RWPE2 (cell line): ENCODE results near the gene KRTAP29-1.
"Not testable (repeated sequence)": the region's sequence is repeated elsewhere in the genome, so short reads cannot be mapped to it uniquely, and the experiment has no call there.

Experiments
- ATAC-seq: fragments of 200-7000 bp; cut with Tn5 transposase; 3 replicates; pipeline ENCODE4 v1.9.1; 2021; ENCODE audit warnings: low read depth
- DNase-seq: peaks from one replicate; pipeline ENCODE4 v3.0.0-alpha.2; 2020; ENCODE audit warnings: low spot score
- H3K27ac ChIP-seq: fragments of 450-650 bp; 2 replicates; pipeline ENCODE4 v1.5.1; 2017; ENCODE audit warnings: mild to moderate bottlenecking; ENCODE audit not compliant: poor library complexity, severe bottlenecking
- H3K27me3 ChIP-seq: fragments of 250-450 bp; sonication (Bioruptor Pico); 2 replicates; pipeline ENCODE4 v1.5.1; 2021; ENCODE audit warnings: mild to moderate bottlenecking, moderate library complexity; ENCODE audit not compliant: insufficient read depth, poor library complexity, severe bottlenecking
- H3K36me3 ChIP-seq: fragments of 250-450 bp; sonication (Bioruptor Pico); 2 replicates; pipeline ENCODE4 v1.5.1; 2020; ENCODE audit warnings: low read depth, mild to moderate bottlenecking, moderate library complexity
- H3K4me1 ChIP-seq: fragments of 250-450 bp; sonication (Bioruptor Pico); 2 replicates; pipeline ENCODE4 v1.5.1; 2021; ENCODE audit warnings: mild to moderate bottlenecking, moderate library complexity; ENCODE audit not compliant: insufficient read depth, poor library complexity, severe bottlenecking
- H3K4me3 ChIP-seq: fragments of 250-450 bp; sonication (Bioruptor Pico); 2 replicates; pipeline ENCODE4 v1.5.1; 2021; ENCODE audit warnings: mild to moderate bottlenecking, moderate library complexity; ENCODE audit not compliant: severe bottlenecking
- H3K9me3 ChIP-seq: fragments of 250-450 bp; sonication (Bioruptor Pico); 2 replicates; pipeline ENCODE4 v1.5.1; 2021; ENCODE audit warnings: mild to moderate bottlenecking, moderate library complexity; ENCODE audit not compliant: severe bottlenecking
- CTCF ChIP-seq: fragments of 450-650 bp; IDR thresholded peaks from one replicate; pipeline ENCODE4 v1.5.1; 2017; ENCODE audit warnings: mild to moderate bottlenecking, moderate library complexity; ENCODE audit not compliant: poor library complexity, severe bottlenecking

Gene KRTAP29-1

GRCh38 chr17:41265078-41265477, 37.6 kb downstream of the KRTAP29-1 start, which contains the start of gene KRTAP9-6:
KRTAP9-6 (plus strand) TSS chr17:41265378; CDS start chr17:41265378, 0 bp downstream.
- no peak within 1 kb of the TSS for H3K27ac ChIP-seq
- ATAC-seq = no peak
- H3K36me3 ChIP-seq = no peaks in the 10 kb centered on the region
- no peaks in the 10 kb centered on the region for H3K27me3 ChIP-seq
- no peaks in the 10 kb centered on the region for H3K4me1 ChIP-seq
- TF ChIP-seq CTCF = no peak
- no peak for DNase-seq
- H3K9me3 ChIP-seq = no peaks in the 10 kb centered on the region
- no peak within 1 kb of the TSS for H3K4me3 ChIP-seq

DNA sequence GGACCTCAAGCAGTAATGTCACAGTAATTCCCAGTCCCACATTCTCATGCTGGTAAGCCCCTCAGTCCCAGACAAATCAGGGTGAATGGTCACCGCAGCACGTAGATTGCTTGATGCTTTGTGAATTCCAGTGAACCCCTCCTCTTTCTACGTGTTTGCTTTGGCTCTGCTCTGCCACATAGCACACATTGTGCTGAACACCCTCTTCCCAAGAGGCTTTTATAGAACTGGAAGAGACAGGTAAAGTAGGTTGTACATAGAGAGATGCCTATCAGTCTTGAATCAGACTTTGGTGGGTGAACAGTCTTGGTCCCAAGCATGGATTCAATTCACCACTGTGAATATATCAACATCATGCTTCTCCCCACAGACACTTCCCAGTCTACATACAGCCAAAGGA, 38.1 kb downstream of the KRTAP29-1 start:
- Histone ChIP-seq H3K36me3 (no peaks in the 10 kb centered on the region), H3K4me3 (no peak overlapping the region), H3K27ac (no peak overlapping the region), H3K27me3 (no peaks in the 10 kb centered on the region), H3K9me3 (no peaks in the 10 kb centered on the region), H3K4me1 (no peaks in the 10 kb centered on the region)
- DNase-seq = no peak
- TF ChIP-seq CTCF = no peak
- ATAC-seq = no peak

DNA sequence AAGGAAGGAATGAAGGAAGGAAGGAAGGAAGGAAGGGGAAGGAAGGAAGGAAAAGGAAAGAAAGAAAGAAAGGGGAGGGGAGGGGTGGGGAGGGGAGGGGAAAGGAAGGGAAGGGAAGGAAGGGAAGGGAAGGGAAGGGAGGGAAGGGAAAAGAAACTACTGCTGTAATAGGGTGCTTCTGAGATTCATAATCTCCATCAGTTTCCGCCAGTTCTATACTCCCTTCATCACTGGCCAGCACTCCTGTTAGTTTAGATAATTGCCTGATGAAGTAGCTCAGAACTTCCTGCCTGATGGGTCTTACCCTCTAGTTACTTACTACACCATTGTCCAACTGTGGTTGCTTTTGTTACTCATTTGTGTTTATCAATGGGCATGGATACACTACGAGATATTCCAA, 39.4 kb downstream of the KRTAP29-1 start:
- DNase-seq (no peak), ATAC-seq (no peak)
- Histone ChIP-seq H3K9me3 (no peaks in the 10 kb centered on the region), H3K27ac (no peak overlapping the region), H3K4me1 (no peaks in the 10 kb centered on the region), H3K36me3 (no peaks in the 10 kb centered on the region), H3K4me3 (no peak overlapping the region), H3K27me3 (no peaks in the 10 kb centered on the region)
- TF ChIP-seq CTCF = no peak

DNA sequence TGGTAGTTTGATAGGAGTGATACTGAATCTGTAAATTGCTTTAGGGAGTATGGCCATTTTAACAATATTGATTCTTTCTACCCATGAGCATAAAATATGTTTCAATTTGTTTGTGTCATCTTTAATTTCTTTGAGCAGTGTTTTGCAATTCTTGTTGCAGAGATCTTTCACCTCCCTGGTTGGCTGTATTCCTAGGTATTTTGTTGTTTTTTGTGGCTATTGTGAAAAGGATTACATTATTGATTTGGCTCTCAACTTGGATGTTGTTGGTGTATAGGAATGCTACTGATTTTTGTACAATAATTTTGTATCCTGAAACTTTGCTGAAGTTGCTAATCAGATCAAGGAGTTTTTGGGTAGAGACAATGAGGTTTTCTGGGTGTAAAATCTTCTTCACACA, 44.2 kb downstream of the KRTAP29-1 start:
- Histone ChIP-seq H3K9me3 (no peaks in the 10 kb centered on the region), H3K27ac (no peak overlapping the region), H3K4me1 (no peaks in the 10 kb centered on the region), H3K36me3 (no peaks in the 10 kb centered on the region), H3K4me3 (no peak overlapping the region), H3K27me3 (no peaks in the 10 kb centered on the region)
- TF ChIP-seq CTCF = no peak
- ATAC-seq (no peak), DNase-seq (no peak)

GRCh38 chr17:41256291-41256685, 46.4 kb downstream of the KRTAP29-1 start:
- Histone ChIP-seq H3K4me1 (no peaks in the 10 kb centered on the region), H3K9me3 (no peaks in the 10 kb centered on the region), H3K27ac (no peak overlapping the region), H3K4me3 (no peak overlapping the region), H3K36me3 (no peaks in the 10 kb centered on the region), H3K27me3 (peaks cover 5% of the 10 kb centered on the region)
- TF ChIP-seq CTCF = no peak
- no peak for ATAC-seq
- DNase-seq = no peak

GRCh38 chr17:41255381-41256290, 47.0 kb downstream of the KRTAP29-1 start, which contains the start of gene KRTAP9-9:
KRTAP9-9 (plus strand) TSS chr17:41255384.
- DNase-seq, ATAC-seq, H3K4me1 ChIP-seq: not testable (repeated sequence)

More at GRCh38 chr17:41255381-41256290, 47.0 kb downstream of the KRTAP29-1 start, which contains the start of gene KRTAP9-9:
- not testable (repeated sequence) for H3K27me3 ChIP-seq, H3K4me3 ChIP-seq, H3K36me3 ChIP-seq, H3K9me3 ChIP-seq, H3K27ac ChIP-seq
